Stimulated activated CD8-positive, alpha-beta memory T cell treated with anti-CD3 and anti-CD28 coated beads, Interleukin-15, amount 100 ng/mL, for 1 hour (primary cell): ENCODE measurements around the gene SAMD7.

Experiments
- DNase-seq: peaks from one replicate; pipeline ENCODE4 v3.0.0-alpha.2; 2020; ENCODE audit warnings: low read depth

The SAMD7 gene

GRCh38 chr3:169966428-169966950 is 55.1 kb downstream of the SAMD7 start, which contains the start of gene SEC62:
SEC62 (plus strand) TSS chr3:169966807; CDS start chr3:169966823, 16 bp downstream.
- peak; percentile 94 for DNase-seq

- no peak for DNase-seq
Observed at GRCh38 chr3:169966951-169967915, 55.9 kb downstream of the SAMD7 start.

- no peak for DNase-seq
Observed at GRCh38 chr3:169968224-169968885, 57.0 kb downstream of the SAMD7 start.

GRCh38 chr3:169969174-169970095 is 58.1 kb downstream of the SAMD7 start:
- no peak for DNase-seq

- no peak for DNase-seq
Observed at GRCh38 chr3:169970847-169971246, 59.5 kb downstream of the SAMD7 start.

- DNase-seq = no peak
Observed at GRCh38 chr3:169971522-169971921, 60.1 kb downstream of the SAMD7 start.

GRCh38 chr3:169980055-169980454 is 68.7 kb downstream of the SAMD7 start:
- no peak for DNase-seq

- no peak for DNase-seq
Observed at GRCh38 chr3:169984292-169984691, 72.9 kb downstream of the SAMD7 start.
